SIG-M5 treated with dmso at 0.1 percent for 504 hours (cell line): ENCODE measurements around the gene LPAR3.
A peak's percentile ranks its signal among the peaks of the same experiment; 100 is the strongest.
"Not testable (repeated sequence)": the region's sequence is repeated elsewhere in the genome, so short reads cannot be mapped to it uniquely, and the experiment has no call there.

Experiments
- DNase-seq: peaks from one replicate; lab custom pipeline; 2025; ENCODE audit not compliant: unreplicated experiment; lab: John Stamatoyannopoulos, UW

LPAR3 gene

GRCh38 chr1:84907095-84907827, 14.3 kb upstream of the LPAR3 start:
- DNase-seq: no peak

- DNase-seq: not testable (repeated sequence)
Observed at GRCh38 chr1:84902727-84903126, 9.7 kb upstream of the LPAR3 start.

GRCh38 chr1:84899969-84900368, 7.0 kb upstream of the LPAR3 start:
- DNase-seq: no peak

- DNase-seq: no peak
Observed at GRCh38 chr1:84896279-84896678, 3.3 kb upstream of the LPAR3 start.

DNA sequence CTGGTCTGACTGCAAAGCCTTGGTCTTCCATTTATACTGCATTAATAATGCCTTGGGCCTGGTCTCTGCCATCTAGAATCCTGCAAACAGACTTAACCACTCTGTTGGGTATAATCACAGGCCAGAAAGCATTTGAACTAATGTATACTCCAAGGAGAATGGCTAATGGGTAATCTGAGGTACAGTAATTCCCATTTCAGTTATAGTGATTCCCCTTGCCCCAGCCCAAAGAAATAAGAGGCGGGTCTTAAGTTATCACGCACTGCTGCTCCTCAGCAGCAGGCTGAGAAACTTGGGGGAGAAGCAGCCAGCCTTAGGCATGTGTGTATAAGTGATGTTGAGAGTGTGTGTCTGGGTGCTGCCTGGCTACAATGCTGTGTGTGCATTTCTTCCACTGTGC, 2.4 kb downstream of the LPAR3 start:
- no peak for DNase-seq

DNA sequence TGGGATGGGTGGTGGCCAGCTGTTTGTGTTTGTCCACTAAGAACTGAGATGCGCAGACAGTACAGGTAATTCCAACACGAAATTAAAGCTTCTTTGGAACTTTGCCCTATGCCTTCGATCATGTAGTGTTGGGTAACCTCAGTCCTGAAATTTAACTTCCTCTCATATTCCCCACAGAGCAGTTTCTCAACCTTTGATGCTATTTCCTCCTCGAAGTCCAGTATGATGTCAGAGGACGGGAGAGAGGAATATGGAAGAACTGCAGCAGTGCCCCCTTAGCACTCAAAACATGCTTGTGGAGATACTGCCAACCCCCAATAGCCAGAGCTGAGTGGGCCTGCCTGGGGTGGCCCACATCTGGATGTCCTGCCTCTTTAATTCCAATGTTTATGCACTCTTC, 3.6 kb downstream of the LPAR3 start:
- peak; percentile 55 for DNase-seq

DNA sequence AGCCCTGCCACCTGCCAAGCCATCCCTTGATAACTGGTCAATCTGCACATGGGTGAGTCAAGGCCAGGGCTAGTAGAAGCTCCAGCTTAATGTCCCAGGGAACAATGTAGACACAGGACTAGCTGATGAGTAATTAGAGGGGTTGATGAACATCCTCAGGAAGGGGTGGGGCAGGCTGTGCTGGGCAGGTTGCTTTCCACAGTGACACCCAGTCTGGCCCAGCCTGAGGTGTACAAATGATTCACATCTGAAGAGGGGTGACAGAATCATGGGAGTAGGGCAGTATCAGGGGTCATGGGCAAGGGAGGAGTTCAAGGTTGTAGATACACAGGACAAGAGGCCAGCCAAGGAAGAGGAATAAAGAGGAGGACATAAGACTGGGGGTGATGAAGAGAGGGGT, 4.3 kb downstream of the LPAR3 start:
- no peak for DNase-seq

DNA sequence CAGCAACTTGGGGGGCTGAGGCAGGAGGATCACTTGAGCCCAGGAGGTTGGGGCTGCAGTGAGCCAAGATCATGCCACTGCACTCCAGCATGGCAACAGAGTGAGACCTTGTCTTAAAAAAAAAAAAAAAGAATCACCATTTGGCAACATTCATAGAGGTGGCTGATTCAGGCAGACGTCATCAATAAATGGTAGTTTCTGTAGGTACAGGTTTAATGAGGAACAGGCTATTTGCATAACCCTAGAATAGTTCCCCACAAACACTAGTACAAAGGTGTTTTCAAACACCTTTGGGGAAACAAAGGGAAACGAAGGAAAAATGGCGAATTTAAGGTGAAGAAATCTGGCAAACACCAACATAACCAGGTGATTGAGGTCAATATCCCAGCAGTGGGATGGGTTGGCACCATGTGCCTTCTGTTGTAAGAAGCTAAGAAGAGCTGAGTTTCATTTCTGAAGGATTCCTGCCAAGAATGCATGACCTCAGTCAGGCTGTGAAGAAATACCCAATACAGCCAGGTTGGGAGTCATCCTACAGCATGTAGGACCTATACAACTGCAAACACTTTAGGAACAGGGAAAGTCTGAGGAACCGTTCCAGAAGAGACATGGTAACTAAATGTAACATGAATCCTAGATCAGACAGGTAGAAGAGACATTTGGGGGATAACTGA, 5.6 kb downstream of the LPAR3 start:
- no peak for DNase-seq

DNA sequence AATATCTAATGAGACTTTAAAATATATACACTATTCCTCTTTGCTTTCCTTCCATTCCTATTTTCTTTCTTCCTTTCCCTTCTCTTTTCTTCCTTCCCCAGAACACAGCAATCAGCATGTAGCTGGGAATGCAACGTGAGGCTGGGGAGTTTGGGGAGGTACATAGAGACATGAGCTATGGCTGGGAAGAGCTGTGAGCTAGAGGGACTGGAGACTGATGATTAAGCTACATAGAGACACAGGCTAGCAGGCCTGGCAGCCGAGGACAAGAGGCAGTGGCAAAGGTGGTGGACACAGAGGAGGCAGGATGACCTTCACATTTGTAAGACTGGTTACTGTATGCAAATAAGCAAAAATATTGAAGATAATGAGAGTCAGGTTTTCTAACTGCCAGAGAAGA, 7.5 kb downstream of the LPAR3 start:
- no peak for DNase-seq

- DNase-seq: no peak
Observed at GRCh38 chr1:84884671-84885389, 8.2 kb downstream of the LPAR3 start.

GRCh38 chr1:84883286-84883685, 9.7 kb downstream of the LPAR3 start:
- no peak for DNase-seq

DNA sequence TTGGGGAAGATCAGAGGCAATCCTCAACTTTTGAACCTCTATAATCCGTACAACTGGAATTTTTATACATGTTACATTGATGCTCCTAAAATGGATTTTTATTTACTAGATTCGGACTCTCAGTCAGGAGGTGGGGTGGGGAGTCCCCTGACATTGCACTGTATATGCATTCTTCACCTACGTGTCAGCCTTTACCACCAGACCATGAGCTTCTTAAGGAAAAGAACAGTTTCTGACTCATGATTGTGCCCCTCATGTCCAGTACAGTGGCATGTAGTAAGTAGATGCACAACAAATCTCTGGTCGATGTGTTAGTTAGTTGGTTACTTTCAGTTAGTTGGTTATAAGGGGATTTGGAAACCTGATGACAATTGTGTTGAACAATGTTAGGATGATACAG, 15.4 kb downstream of the LPAR3 start:
- no peak for DNase-seq

- no peak for DNase-seq
Observed at GRCh38 chr1:84876353-84876752, 16.7 kb downstream of the LPAR3 start.

GRCh38 chr1:84873366-84873765, 19.6 kb downstream of the LPAR3 start:
- no peak for DNase-seq

- DNase-seq: no peak
Observed at GRCh38 chr1:84872696-84873355, 20.2 kb downstream of the LPAR3 start.

DNA sequence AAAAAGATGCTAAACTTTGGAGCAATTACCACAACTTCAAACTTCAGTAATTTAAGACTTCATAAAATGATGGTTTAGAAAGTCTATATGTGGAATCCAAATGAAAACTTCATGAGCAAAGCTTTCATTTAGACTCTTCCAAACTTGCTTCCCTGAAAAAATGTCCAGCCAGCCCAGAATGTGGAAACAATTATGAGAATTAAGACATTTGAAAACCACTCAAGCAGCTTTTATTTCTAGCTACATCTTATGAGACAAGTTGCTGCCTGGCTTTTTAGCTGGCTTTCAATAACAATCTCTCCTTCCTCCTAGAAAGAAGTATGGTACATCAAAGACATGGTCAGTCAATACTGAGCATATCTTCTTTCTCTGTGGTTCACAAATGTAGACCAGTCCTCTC, 21.8 kb downstream of the LPAR3 start:
- DNase-seq: no peak

DNA sequence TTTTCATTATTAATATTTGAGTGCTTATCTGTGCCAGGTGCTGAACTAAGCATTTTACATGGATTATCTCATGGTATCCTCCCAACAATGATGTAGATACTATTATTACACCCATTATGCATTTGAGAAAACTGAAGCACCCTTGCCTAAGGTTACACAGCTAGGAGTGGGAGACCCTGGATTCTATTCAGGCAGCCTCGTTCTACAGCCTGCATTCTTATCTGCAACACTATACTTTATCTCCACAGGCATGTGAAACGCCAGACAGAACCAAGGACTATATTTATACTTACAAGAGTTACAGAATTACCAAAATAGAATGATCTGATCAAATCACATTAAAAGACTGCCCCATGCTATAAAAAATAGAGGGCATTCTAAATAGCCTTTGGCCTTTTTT, 22.4 kb downstream of the LPAR3 start:
- DNase-seq: no peak

DNA sequence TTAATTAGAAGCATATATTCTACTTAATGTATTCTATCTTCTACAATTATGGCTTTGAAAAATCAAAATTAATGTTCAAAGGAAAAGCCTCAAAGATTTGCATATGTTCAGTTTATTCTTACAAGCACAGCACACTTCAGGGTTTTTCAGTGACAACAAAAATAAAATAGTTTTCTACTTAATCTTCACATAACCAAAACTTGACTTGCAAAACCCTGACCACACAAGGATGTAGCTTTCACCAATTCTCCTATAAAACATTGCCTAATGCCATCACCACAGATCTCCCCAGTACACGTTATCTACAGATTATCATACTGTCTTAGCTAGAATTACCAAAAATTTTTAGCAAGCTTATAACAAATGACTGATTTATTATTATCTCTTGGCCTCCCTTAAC, 23.3 kb downstream of the LPAR3 start:
- no peak for DNase-seq

GRCh38 chr1:84862810-84863251, 30.2 kb downstream of the LPAR3 start:
- DNase-seq: no peak

DNA sequence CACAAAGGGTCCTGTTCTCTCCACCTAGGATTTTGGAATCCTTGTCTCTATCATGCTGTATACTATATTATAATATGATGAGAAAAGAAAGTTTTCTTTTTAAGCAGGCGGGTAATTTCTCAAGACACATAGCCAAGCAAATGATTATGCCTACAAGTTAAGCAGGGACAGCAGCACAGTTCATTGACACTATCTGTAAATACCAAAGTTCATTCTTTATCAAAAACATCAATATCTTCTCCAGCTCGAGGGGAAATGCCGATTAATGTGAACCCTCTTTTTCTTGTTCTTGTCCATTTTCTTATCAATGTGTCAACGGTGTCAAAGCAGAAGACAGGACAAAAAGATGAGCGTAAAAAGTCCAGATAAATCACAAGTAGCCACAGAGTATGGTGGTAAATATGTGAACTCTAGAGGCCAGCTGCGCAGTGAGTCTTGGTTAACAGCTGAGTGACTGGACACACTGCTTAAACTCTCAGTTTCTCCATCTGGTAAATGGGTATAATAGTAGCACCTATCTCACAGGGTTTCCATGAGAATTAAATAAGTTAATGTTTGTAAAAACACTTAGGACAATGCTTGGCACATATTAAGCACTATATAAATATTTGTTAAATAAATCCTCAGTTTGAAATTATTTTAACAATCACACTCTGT, 30.9 kb downstream of the LPAR3 start:
- DNase-seq: no peak

GRCh38 chr1:84861516-84861915, 31.5 kb downstream of the LPAR3 start:
- DNase-seq: no peak
